Activated CD4-positive, alpha-beta T cell treated with anti-CD3 and anti-CD28 coated beads for 36 hours (primary cell): ENCODE measurements around the gene HDAC4. TPM values are rescaled to one million over a fixed set of nuclear protein-coding genes. Genes with fewer than 3 reads are reported as not detected.

Source experiments
- ATAC-seq: fragments of 200-7000 bp; cut with Tn5 transposase; one replicate; pipeline ENCODE4 v1.10.0; 2021; ENCODE audit warnings: mild to moderate bottlenecking, moderate library complexity
- CTCF ChIA-PET: fragments of 350-600 bp; sonication (Branson Sonifier 250); formaldehyde crosslinking; loops from one replicate; lab custom pipeline; 2021; ENCODE audit warnings: antibody characterized with exemption; lab: Charles Lee
- POLR2A ChIA-PET: fragments of 350-600 bp; sonication (Branson Sonifier 250); formaldehyde crosslinking; loops from one replicate; lab custom pipeline; 2021; ENCODE audit warnings: antibody characterized with exemption, inconsistent platforms; lab: Charles Lee
- DNase-seq: peaks from one replicate; pipeline ENCODE4 v3.0.0-alpha.2; 2020
- H3K27ac Mint-ChIP-seq: one replicate; pipeline ENCODE4 v1.8.0; 2021; ENCODE audit warnings: mixed read lengths
- H3K27me3 Mint-ChIP-seq: one replicate; pipeline ENCODE4 v1.8.0; 2021; ENCODE audit warnings: mixed read lengths
- H3K36me3 Mint-ChIP-seq: one replicate; pipeline ENCODE4 v1.8.0; 2021; ENCODE audit warnings: low read depth, mixed read lengths
- H3K4me1 Mint-ChIP-seq: one replicate; pipeline ENCODE4 v1.8.0; 2021; ENCODE audit warnings: mixed read lengths
- H3K4me3 Mint-ChIP-seq: one replicate; pipeline ENCODE4 v1.8.0; 2021; ENCODE audit warnings: mild to moderate bottlenecking, moderate library complexity, mixed read lengths
- H3K9me3 Mint-ChIP-seq: one replicate; pipeline ENCODE4 v1.8.0; 2021; ENCODE audit warnings: low read depth, mixed read lengths
- intact Hi-C, 2 experiments: fragments of 100-400 bp; cut with DNase I in 1 of 2; cut with micrococcal nuclease in 1 of 2; formaldehyde crosslinking; loops; one replicate each; pipeline versions ENCODE4 v1.14.2 to v1.15.1; 2022 to 2024; cut with DNase I, micrococcal nuclease
- total RNA-seq, 2 experiments: library from RNA; stranded (reverse); gene quantifications; one replicate each; pipeline ENCODE4 v1.2.3, GENCODE V29; 2021

The HDAC4 gene
- total RNA-seq, 2 experiments from 2014 or later = 25.4 to 30.4 TPM

GRCh38 chr2:239017491-239018098 lies 383.2 kb downstream of the HDAC4 start:
- Mint-ChIP-seq H3K4me3 (no peak overlapping the region), H3K27me3 (peaks cover 8% of the 10 kb centered on the region), H3K9me3 (no peaks in the 10 kb centered on the region), H3K36me3 (no peaks in the 10 kb centered on the region), H3K4me1 (no peaks in the 10 kb centered on the region), H3K27ac (no peak overlapping the region)
- intact Hi-C loops = no loop called here
- ATAC-seq (no peak), DNase-seq (no peak)
- ChIA-PET POLR2A (no interaction called here), CTCF (no interaction called here)

GRCh38 chr2:239015901-239016675 lies 384.7 kb downstream of the HDAC4 start:
- Mint-ChIP-seq H3K4me1 (no peaks in the 10 kb centered on the region), H3K27me3 (peaks cover 8% of the 10 kb centered on the region), H3K36me3 (no peaks in the 10 kb centered on the region), H3K9me3 (no peaks in the 10 kb centered on the region), H3K4me3 (no peak overlapping the region), H3K27ac (no peak overlapping the region)
- POLR2A ChIA-PET = no interaction called here
- CTCF ChIA-PET = no interaction called here
- DNase-seq = no peak
- no peak for ATAC-seq
- intact Hi-C loops = no loop called here

- ChIA-PET CTCF (no interaction called here), POLR2A (no interaction called here)
- ATAC-seq = no peak
- no peaks in the 10 kb centered on the region for H3K9me3 Mint-ChIP-seq
- no peaks in the 10 kb centered on the region for H3K4me1 Mint-ChIP-seq
- no peak overlapping the region for H3K4me3 Mint-ChIP-seq
- intact Hi-C loops = no loop called here
- peaks cover 8% of the 10 kb centered on the region for H3K27me3 Mint-ChIP-seq
- H3K27ac Mint-ChIP-seq = no peak overlapping the region
- no peaks in the 10 kb centered on the region for H3K36me3 Mint-ChIP-seq
- DNase-seq = no peak
Measured at GRCh38 chr2:239015218-239015900, 385.5 kb downstream of the HDAC4 start.

- no peak for DNase-seq
- Mint-ChIP-seq H3K27me3 (peaks cover 4% of the 10 kb centered on the region), H3K36me3 (no peaks in the 10 kb centered on the region), H3K27ac (no peak overlapping the region), H3K4me1 (no peaks in the 10 kb centered on the region), H3K9me3 (no peaks in the 10 kb centered on the region), H3K4me3 (no peak overlapping the region)
- ChIA-PET CTCF (no interaction called here), POLR2A (no interaction called here)
- no peak for ATAC-seq
- intact Hi-C loops = no loop called here
Measured at GRCh38 chr2:239014458-239015217, 386.2 kb downstream of the HDAC4 start.

GRCh38 chr2:239013678-239013976 lies 387.2 kb downstream of the HDAC4 start:
- Mint-ChIP-seq H3K9me3 (no peaks in the 10 kb centered on the region), H3K27me3 (peaks cover 9% of the 10 kb centered on the region), H3K36me3 (no peaks in the 10 kb centered on the region), H3K4me3 (no peak overlapping the region), H3K27ac (no peak overlapping the region), H3K4me1 (no peaks in the 10 kb centered on the region)
- DNase-seq (no peak), ATAC-seq (no peak)
- ChIA-PET POLR2A (no interaction called here), CTCF (no interaction called here)
- intact Hi-C loops = no loop called here

- Mint-ChIP-seq H3K4me1 (no peaks in the 10 kb centered on the region), H3K4me3 (no peak overlapping the region), H3K36me3 (no peaks in the 10 kb centered on the region), H3K27ac (no peak overlapping the region), H3K27me3 (peaks cover 11% of the 10 kb centered on the region), H3K9me3 (no peaks in the 10 kb centered on the region)
- ATAC-seq (no peak), DNase-seq (no peak)
- ChIA-PET POLR2A (no interaction called here), CTCF (no interaction called here)
- intact Hi-C loops = no loop called here
Measured at GRCh38 chr2:239012936-239013677, 387.7 kb downstream of the HDAC4 start.

- ATAC-seq (no peak), DNase-seq (no peak)
- no peaks in the 10 kb centered on the region for H3K9me3 Mint-ChIP-seq
- ChIA-PET CTCF (no interaction called here), POLR2A (no interaction called here)
- no peak overlapping the region for H3K4me3 Mint-ChIP-seq
- H3K4me1 Mint-ChIP-seq = no peaks in the 10 kb centered on the region
- no peaks in the 10 kb centered on the region for H3K36me3 Mint-ChIP-seq
- peaks cover 14% of the 10 kb centered on the region for H3K27me3 Mint-ChIP-seq
- intact Hi-C loops = no loop called here
- no peak overlapping the region for H3K27ac Mint-ChIP-seq
Measured at GRCh38 chr2:239012228-239012627, 388.6 kb downstream of the HDAC4 start.

GRCh38 chr2:239009589-239009961 lies 391.2 kb downstream of the HDAC4 start:
- ChIA-PET POLR2A (no interaction called here), CTCF (no interaction called here)
- H3K36me3 Mint-ChIP-seq = no peaks in the 10 kb centered on the region
- intact Hi-C loops = no loop called here
- DNase-seq (no peak), ATAC-seq (no peak)
- H3K27me3 Mint-ChIP-seq = peaks cover 18% of the 10 kb centered on the region
- no peaks in the 10 kb centered on the region for H3K4me1 Mint-ChIP-seq
- H3K27ac Mint-ChIP-seq = no peak overlapping the region
- H3K9me3 Mint-ChIP-seq = no peaks in the 10 kb centered on the region
- no peak overlapping the region for H3K4me3 Mint-ChIP-seq

- no peak overlapping the region for H3K4me3 Mint-ChIP-seq
- no peak for DNase-seq
- peaks cover 21% of the 10 kb centered on the region for H3K27me3 Mint-ChIP-seq
- intact Hi-C loops = no loop called here
- ATAC-seq = no peak
- no peaks in the 10 kb centered on the region for H3K4me1 Mint-ChIP-seq
- ChIA-PET POLR2A (no interaction called here), CTCF (no interaction called here)
- no peak overlapping the region for H3K27ac Mint-ChIP-seq
- no peaks in the 10 kb centered on the region for H3K36me3 Mint-ChIP-seq
- H3K9me3 Mint-ChIP-seq = no peaks in the 10 kb centered on the region
Measured at GRCh38 chr2:239008677-239009588, 391.9 kb downstream of the HDAC4 start.

GRCh38 chr2:239008004-239008403 lies 392.8 kb downstream of the HDAC4 start:
- peaks cover 21% of the 10 kb centered on the region for H3K27me3 Mint-ChIP-seq
- intact Hi-C loops = no loop called here
- H3K36me3 Mint-ChIP-seq = no peaks in the 10 kb centered on the region

More at GRCh38 chr2:239008004-239008403, 392.8 kb downstream of the HDAC4 start:
- no peaks in the 10 kb centered on the region for H3K9me3 Mint-ChIP-seq
- no peaks in the 10 kb centered on the region for H3K4me1 Mint-ChIP-seq
- DNase-seq = no peak
- CTCF ChIA-PET = no interaction called here
- POLR2A ChIA-PET = no interaction called here
- H3K4me3 Mint-ChIP-seq = no peak overlapping the region
- no peak overlapping the region for H3K27ac Mint-ChIP-seq
- no peak for ATAC-seq
